ENCODE results near the gene COL6A1.
"Not testable (repeated sequence)": the region's sequence is repeated elsewhere in the genome, so short reads cannot be mapped to it uniquely, and the experiment has no call there.

COL6A1 gene

GRCh38 chr21:46000731-46001641 lies 19.4 kb downstream of the COL6A1 start:
- FAIRE-seq (no peak), DNase-seq (ENCODE audit: insufficient read length) (no peak)

GRCh38 chr21:46001821-46002681 lies 20.5 kb downstream of the COL6A1 start:
- TF ChIP-seq POLR2AphosphoS5 (IDR thresholded peaks at IDR 0.05; ENCODE audit: low read depth, low read length) (no peak), TAF1 (IDR thresholded peaks at IDR 0.05; ENCODE audit: borderline replicate concordance, low read depth, low read length) (no peak), POLR2A (IDR thresholded peaks at IDR 0.05; ENCODE audit: low read depth, low read length) (no peak)
- DNase-seq (ENCODE audit: insufficient read length) (no peak), FAIRE-seq (no peak)

More at GRCh38 chr21:46000731-46001641, 19.4 kb downstream of the COL6A1 start:
- no peak for TF ChIP-seq POLR2A (IDR thresholded peaks at IDR 0.05; ENCODE audit: low read depth, low read length)
- TF ChIP-seq POLR2AphosphoS5 (IDR thresholded peaks at IDR 0.05; ENCODE audit: low read depth, low read length): no peak
- no peak for TF ChIP-seq TAF1 (IDR thresholded peaks at IDR 0.05; ENCODE audit: borderline replicate concordance, low read depth, low read length)

- DNase-seq (ENCODE audit: insufficient read length) (no peak), FAIRE-seq (no peak)
- no peak for TF ChIP-seq TAF1 (IDR thresholded peaks at IDR 0.05; ENCODE audit: borderline replicate concordance, low read depth, low read length)
Measured at GRCh38 chr21:46002841-46003574, 21.4 kb downstream of the COL6A1 start.

GRCh38 chr21:46003575-46004007 lies 22.0 kb downstream of the COL6A1 start:
- TF ChIP-seq POLR2AphosphoS5 (IDR thresholded peaks at IDR 0.05; ENCODE audit: low read depth, low read length) (no peak), TAF1 (IDR thresholded peaks at IDR 0.05; ENCODE audit: borderline replicate concordance, low read depth, low read length) (no peak), POLR2A (IDR thresholded peaks at IDR 0.05; ENCODE audit: low read depth, low read length) (no peak)
- no peak for FAIRE-seq
- no peak for DNase-seq (ENCODE audit: insufficient read length)

- FAIRE-seq: no peak
- no peak for DNase-seq (ENCODE audit: insufficient read length)
Measured at GRCh38 chr21:46004168-46004861, 22.7 kb downstream of the COL6A1 start.

GRCh38 chr21:46005081-46005480 lies 23.5 kb downstream of the COL6A1 start:
- FAIRE-seq: no peak
- TF ChIP-seq TAF1 (IDR thresholded peaks at IDR 0.05; ENCODE audit: borderline replicate concordance, low read depth, low read length) (no peak), POLR2A (IDR thresholded peaks at IDR 0.05; ENCODE audit: low read depth, low read length) (no peak), POLR2AphosphoS5 (IDR thresholded peaks at IDR 0.05; ENCODE audit: low read depth, low read length) (no peak)
- no peak for DNase-seq (ENCODE audit: insufficient read length)

More at GRCh38 chr21:46004168-46004861, 22.7 kb downstream of the COL6A1 start:
- no peak for TF ChIP-seq POLR2A (IDR thresholded peaks at IDR 0.05; ENCODE audit: low read depth, low read length)
- no peak for TF ChIP-seq TAF1 (IDR thresholded peaks at IDR 0.05; ENCODE audit: borderline replicate concordance, low read depth, low read length)
- TF ChIP-seq POLR2AphosphoS5 (IDR thresholded peaks at IDR 0.05; ENCODE audit: low read depth, low read length): no peak

GRCh38 chr21:46005481-46005881 lies 23.9 kb downstream of the COL6A1 start:
- DNase-seq (ENCODE audit: insufficient read length) (peak; percentile 13), FAIRE-seq (no peak)
- TF ChIP-seq POLR2AphosphoS5 (IDR thresholded peaks at IDR 0.05; ENCODE audit: low read depth, low read length): no peak
- TF ChIP-seq TAF1 (IDR thresholded peaks at IDR 0.05; ENCODE audit: borderline replicate concordance, low read depth, low read length): no peak
- TF ChIP-seq POLR2A (IDR thresholded peaks at IDR 0.05; ENCODE audit: low read depth, low read length): no peak

- DNase-seq (ENCODE audit: insufficient read length); FAIRE-seq: not testable (repeated sequence)
Measured at GRCh38 chr21:46005894-46006546, 24.4 kb downstream of the COL6A1 start.

- FAIRE-seq (no peak), DNase-seq (ENCODE audit: insufficient read length) (peak; percentile 19)
- TF ChIP-seq TAF1 (IDR thresholded peaks at IDR 0.05; ENCODE audit: borderline replicate concordance, low read depth, low read length) (no peak), POLR2A (IDR thresholded peaks at IDR 0.05; ENCODE audit: low read depth, low read length) (no peak), POLR2AphosphoS5 (IDR thresholded peaks at IDR 0.05; ENCODE audit: low read depth, low read length) (no peak)
Measured at GRCh38 chr21:46006547-46007491, 25.2 kb downstream of the COL6A1 start.
